NCI-H2196 (cell line): ENCODE results near the gene SLC25A22.

ENCODE experiments used
- DNase-seq: peaks from one replicate; lab custom pipeline; 2025; ENCODE audit not compliant: unreplicated experiment; lab: John Stamatoyannopoulos, UW

SLC25A22 gene

DNA sequence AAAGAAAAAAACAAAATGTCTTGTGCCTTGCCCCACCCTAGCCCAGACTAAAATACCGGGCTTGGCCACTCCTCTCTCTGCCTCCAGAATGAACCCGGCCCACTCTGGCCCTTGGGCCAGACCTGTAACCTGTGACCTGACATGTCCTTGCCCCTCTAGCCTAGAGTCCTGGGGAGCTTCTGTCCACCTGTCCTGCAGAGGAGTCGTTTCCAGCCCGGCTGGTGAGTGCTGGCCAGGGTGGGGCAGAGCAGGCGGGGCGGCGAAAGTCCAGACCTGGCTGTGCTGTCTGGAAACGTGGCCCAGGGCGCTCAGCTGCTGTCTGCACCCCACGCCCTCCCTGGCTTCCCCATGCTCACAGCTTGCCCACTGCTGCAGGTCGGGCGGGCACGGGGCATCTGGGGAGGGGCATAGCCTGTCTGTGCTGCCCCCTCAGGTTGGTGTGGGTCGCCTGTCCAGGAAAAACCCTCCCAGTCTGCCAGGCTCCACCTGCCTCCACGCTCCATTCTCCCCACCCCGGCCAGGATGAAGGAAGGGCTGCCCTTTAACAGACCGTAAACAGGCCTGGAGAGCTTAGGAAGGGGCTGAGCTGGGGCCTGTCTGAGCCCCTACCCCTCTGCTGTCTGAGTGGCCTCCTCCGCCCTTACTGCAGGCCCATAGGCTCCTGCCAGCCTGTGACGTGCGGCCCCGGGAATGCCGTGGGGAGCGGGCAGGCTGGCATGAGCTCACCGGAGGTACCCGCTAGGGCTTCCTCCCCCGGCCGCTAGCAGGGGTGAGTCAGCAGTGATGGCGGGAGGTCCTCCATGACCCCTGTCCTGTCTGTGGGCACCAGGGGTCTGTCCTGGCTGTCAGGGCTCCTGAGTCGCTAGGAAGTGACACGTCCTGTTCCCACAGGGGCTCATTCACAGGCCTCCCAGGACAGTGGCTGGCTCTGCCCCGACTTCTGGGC lies 36.6 kb upstream of the SLC25A22 start:
- no peak for DNase-seq

DNA sequence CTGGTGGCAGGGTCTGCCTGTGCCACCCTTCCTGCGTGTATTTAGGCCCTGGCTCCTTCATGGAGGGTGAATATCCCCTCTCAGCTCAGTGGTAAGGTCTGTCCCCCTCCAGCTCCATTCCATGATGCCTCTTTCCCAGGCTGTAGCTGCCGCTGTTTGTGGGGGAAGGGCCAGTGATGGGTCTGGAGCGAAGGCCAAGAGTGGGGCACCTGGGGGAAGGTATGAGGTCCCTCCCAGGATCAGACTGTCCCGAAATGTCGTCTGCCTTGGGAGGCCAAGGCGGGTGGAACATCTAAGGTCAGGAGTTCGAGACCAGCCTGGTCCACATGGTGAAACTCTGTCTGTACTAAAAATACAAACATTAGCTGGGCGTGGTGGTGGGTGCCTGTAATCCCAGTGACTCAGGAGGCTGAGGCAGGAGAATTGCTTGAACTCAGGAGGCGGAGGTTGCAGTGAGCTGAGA lies 35.8 kb upstream of the SLC25A22 start:
- DNase-seq: no peak

DNA sequence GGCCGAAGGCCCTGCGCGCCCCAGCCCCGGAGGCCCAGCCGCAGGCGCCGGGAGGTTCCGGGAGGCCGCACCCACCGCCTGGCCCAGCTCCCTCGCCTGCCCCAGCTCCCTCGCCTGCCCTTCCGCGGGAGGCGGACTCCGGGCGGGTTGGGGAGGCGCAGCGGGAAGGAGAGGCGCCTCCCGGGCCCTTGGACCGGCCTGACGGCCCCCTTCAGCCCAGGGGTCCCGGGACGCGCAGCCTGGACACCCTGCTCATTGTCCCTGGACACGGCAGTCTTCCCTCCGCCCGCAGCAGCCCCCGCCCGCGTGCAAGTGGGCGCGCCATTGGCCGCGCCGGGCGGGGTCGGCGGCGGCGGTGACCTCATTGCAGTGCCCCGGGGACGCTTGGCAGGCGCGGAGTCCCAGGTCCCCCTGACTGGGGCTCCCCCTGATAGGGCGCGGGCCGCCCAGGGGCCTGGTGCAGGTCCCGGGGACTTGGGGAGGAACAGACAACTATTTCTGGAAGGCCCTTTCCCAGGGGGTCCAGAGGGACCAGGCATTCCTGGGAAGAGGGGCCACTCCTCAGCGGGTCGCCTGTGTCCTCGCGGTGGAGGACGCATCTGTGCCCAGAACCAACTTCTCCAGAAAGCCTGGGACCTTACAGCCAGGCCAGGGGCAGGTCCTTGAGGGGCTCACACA lies 35.2 kb upstream of the SLC25A22 start:
- DNase-seq: peak; percentile 64

DNA sequence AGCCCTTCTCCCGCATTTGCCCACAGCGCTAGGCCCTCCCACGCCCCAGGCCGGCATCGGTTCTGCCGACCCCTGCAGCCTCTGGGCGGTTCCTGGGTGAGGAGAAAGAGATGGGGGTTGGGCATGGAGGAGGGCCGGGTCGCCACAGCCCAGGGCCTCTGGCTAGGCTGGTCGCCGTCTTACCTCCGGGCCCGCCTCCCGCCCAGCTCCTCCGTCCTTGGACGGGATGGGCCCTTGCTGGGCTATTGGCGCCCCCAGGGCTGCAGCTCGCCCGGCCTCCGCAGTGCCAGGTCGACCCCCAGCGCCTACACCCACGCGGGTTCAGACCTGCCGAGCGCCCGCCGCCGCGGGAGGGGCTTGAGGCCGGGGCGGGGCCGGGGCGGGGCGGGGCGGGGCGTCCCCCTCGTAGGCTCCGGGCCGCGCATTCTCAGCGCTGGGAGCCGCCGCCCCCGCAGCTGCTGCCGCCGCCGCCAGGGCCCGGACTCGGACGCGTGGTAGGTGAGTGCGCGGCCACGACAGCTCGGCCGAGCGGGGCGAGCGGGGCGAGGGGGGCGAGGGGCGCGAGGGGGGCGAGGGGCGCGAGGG lies 34.5 kb upstream of the SLC25A22 start, which contains the start of gene CD151:
TSS of gene CD151 (plus strand) at position 424 of the 585 bp plus-strand sequence. CDS start 3,118 bp downstream, outside the sequence.
- peak; percentile 69 for DNase-seq

DNA sequence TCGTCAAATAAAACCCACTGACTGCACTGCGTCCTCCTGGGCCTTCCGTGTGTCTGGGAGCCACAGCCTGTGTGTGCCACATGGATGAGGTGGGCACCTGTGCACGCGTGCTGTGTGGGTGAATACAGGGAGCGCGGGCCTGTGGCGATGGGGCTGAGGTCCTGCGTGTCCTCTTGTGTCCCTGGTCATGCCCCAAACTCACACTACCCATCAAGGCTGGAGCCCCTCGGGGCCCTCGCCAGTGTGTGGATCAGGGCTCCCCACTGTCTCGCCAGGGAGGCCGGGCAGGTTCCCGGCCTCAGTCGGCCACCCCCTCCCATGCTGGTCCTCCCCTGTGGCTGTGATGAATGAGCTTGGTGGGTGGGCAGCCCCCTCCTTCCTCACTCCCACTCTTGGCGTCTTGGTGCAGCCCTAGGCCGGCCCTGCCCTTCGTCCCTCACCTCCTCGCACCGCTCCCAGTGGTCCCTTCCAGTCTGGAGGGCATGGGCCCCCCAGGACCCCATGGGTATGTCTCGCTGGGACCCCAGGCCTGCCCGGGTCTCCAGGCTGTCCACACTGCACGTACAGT lies 34.0 kb upstream of the SLC25A22 start:
- DNase-seq: no peak

DNA sequence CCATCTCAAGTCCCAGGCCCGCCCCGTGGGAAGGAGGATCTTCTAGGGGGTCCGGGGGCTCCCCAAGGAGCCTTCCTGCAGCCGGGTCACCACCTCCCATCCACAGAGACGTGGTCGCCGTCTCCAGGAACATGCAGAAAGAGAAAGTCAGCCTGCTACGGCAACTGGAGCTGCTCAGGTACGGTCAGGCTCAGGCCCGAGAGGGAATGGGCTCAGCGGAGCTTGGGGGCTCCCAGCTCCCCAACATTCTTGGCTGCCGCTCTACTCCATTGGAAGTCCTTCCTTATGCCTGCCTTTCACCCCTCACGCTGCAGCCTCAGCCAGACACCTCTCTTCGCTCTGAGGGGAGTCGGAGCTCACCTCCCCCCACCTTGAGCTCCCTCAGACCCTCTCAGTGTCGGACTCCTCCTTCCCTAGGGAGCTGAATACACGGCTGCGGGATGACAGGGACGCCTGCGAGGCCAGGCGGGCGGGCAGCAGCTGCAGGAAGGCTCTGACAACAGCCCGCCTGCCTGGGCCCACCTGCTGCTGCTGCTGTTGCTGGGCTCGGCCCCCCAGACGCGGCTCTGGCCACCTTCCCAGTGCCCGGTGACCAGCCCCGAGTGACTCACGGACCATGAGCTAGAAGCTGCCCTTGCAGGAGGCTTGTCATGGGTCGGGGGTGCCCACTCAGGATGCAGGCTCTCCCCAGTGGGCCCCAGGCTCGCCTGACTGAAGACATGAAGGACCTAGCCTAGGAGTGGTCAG lies 33.2 kb upstream of the SLC25A22 start:
- no peak for DNase-seq

DNA sequence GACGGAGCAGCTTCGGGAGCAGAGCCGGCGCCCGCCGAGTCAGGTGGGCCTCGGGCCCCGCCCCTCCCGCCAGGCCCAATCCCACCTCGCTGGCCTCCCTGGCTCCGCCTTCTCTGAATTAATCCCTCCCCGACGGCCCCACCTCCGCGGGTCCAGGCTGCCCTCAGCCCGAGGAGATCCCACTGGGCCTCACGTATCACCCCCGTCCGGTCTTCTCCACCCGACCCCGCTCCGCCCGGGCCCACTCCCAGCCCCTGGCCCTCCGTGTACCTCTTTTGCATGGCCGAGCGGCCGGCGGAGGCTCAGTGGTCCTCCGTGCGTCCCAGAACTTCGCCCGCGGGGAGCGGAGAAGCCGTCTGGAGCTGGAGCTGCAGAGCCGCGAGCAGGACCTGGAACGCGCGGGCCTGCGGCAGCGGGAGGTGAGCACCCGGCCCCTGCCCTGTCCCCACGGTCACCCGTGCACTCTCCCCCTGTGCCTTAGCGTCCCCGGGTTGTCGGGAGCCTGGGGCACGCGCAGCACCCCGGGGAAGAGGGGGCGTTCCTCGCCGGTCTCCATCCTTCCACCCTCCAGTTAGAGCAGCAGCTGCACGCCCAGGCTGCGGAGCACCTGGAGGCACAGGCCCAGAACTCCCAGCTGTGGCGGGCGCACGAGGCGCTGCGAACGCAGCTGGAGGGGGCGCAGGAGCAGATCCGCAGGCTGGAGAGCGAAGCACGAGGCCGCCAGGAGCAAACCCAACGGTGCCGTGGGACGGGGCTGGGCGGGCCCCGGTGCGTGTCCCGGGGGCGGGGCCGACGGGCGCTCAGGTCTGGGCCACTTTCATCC lies 32.4 kb upstream of the SLC25A22 start:
- no peak for DNase-seq

DNA sequence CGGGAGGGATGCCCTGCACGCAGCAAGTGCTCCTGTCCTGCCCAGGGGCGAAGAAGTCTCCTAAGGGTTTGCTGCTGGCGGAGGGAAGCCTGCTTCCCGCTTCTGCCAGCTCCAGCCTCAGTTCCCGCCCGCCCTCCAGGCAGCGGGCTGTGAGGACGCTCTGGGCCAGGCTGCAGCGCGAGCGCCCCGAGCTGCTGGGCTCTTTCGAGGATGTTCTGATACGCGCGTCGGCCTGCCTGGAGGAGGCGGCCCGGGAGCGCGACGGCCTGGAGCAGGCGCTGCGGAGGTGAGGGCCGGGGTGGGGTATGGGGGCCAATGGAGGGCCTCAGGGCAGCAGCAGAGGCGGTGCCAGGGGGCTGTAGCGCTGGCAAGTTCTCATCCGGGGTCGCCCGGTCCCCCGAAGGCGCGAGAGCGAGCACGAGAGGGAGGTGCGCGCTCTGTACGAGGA lies 31.8 kb upstream of the SLC25A22 start:
- no peak for DNase-seq

DNA sequence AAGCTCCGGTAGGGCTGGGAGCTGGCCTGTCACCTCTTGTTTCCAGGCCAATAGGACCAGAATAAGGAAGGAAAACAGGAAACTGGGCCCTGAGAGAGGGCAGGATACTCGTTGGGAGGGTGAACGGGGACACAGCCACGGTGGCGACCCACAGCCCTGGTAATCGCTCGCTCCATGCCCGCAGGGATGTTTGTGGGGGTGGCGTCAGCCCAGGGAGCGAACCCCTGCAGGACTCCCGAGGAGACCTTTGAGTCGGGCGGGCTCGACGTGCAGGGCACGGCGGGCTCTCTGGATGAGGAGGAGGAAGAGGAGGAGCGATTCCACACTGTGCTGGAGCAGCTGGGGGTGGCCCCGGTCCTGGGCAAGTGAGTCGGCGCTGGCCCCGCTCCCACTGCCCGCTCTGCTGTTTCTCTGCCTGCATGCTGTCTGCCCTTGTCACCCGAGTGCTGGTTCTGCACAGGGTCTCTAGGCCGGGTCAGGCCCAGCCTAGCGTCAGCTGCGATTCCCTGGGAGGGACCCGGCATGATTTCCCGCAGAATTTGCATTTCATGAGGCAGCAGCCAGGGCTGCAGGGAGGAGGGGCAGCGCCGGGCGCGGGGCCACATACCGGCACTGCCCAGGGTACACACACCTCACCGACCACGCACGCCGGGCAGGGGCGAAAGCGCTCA lies 31.2 kb upstream of the SLC25A22 start:
- no peak for DNase-seq

DNA sequence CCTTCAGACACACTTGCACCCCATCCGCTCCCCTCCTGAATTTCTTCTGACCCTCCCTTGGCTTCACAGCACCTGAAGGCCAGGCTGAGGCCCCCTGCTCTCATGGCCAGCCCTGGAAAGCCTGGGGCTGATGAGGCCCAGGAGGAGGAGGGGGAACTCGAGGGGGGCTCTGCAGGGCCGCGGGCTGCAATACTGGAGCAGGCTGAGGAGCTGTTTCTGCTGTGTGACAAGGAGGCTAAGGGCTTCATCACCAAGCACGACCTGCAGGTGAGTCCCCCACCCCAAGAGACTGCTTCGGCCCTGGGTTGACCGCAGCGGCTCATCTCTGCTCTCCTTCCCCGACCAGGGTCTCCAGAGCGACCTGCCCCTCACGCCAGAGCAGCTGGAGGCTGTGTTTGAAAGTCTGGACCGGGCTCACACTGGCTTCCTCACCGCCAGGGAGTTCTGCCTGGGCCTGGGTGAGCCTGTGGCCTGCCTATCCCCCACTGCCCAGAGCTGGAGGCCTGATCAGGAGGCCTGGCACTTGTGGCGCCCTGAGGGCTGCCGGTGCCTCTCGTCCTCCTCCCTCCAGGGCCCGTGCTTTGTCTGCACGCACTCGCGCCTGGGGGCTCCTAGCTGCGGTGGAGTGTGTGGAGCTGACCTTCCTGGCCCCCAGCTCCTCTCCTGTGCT lies 30.6 kb upstream of the SLC25A22 start:
- no peak for DNase-seq

DNA sequence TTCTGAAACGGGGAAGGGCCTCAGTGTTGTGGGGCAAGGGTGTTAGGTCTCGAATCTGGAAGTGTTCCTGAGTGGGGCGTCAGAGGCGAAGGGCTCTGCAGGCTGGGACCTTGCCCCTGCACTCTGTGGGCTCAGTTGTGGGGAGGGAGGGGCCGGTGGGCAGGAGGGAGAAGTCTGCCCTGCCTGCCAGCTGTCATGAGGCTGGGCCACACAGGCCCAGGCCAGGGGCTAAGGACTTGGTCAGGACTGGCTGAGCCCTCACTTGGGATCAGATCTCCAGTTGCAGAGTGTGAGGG lies 29.8 kb upstream of the SLC25A22 start, which contains the start of gene CRACR2B:
TSS of gene CRACR2B (plus strand) at position 23 of the 296 bp plus-strand sequence. CDS start 689 bp downstream, outside the sequence.
- no peak for DNase-seq

DNA sequence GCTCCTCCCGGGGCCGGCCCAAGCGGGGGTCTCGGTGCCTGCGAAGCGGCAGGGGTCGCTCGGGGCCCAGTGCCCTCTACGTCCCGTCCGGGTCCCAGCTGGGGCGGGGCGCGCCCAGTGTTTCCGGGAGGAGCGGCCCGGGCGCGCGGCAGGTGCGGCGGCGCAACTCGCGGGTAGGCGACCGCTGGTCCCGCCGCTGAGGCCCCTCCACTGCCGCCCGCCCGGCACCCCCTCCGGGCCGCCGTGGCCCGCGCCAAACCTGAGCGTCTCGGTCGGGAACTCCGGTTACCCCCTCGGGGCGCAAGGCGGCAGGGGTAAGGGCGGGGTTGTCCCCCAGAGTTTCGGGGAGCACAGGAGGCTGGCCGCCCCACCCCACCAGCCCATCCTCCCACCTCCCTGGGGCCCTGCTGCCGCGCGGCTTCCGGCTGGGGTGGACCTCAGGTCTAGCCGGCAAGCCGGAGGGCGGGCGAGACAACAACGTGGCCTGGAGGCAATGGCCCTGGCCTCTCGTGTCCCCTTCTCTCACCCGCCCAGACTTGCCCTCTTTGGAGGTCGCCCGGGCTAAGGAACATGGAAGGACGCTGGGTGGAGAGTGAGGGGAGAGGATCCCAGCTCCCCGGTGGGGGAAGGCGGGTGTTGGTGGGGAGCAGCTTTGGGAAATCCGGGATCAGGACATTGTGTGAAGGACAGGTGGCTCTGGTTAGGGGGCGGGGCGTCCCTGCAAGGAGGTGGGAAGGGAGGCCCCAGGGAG lies 29.2 kb upstream of the SLC25A22 start:
- DNase-seq: peak; percentile 40

DNA sequence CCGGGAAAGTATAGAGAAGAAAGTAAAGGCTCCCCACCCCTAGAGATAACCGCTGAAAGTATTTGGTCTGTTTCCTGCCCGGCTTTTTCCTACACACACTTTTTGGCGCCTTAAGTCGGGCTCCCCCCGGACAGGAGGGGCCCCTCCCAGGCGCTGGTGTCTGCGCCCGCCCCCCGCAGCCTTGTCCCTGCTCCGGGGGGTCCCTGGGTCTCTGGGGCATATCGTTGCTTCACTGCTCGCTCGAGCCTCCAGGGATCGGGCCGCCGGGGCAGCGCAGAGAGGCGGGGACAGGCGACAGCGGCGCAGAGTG lies 28.7 kb upstream of the SLC25A22 start:
- no peak for DNase-seq

DNA sequence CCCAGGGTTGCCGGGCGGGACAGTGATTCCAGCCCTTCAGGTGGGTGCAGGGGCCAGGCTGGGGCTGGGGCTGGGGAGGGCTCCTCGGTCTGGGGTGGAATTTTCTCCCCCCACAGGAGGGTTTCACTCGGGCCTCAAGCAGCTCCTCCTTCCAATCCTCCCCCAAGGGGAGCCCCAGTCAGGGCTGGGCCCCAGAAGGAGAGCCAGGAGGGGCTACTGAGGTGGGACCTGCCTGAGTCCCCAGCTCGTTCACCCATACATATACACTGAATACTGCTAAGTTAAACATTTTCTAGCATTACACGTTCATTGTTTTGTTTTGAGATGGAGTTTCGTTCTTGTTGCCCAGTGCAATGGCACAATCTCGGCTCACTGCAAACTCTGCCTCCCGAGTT lies 28.1 kb upstream of the SLC25A22 start:
- no peak for DNase-seq

DNA sequence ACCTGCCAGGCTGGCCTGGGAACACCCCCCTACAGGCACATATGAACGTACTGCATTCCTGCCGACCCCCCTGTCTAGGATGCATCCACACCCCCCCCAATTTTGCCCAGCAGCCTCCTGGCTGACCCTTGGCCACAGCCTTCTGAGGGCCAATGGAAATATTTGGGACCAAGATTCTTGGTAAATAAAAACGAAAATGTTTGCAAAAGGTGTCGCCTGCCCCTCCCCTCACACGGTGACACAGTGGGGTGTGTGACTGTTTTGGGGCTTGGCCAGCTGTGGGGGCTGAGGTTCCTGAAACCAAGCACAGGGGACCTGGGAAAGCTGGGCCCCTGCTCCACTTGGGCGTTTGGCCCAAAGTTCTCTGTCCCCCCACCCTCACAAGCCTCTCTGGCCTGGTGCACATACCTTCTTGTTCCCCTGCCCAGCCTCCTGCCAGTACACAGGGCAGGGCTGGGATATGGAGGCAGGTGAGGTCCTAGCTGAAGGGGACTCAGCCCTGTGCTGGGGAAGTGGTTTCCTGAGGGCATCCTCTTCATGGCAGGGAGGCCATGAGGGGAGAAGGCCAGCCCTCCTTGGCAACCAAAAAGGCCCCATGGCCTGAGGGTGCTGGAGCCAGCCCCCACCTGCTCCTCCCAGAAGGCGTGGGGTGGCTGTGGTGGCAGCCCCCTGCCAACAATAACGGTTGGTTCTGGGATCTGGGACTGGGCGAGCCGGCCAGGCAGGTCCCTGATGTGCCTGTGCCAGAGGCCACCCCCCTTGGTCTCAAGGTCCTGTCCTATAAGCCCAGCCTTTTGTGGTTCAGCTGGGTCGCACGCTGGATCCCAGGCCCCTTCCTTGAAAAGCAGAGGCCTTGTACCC lies 27.5 kb upstream of the SLC25A22 start:
- DNase-seq: no peak

DNA sequence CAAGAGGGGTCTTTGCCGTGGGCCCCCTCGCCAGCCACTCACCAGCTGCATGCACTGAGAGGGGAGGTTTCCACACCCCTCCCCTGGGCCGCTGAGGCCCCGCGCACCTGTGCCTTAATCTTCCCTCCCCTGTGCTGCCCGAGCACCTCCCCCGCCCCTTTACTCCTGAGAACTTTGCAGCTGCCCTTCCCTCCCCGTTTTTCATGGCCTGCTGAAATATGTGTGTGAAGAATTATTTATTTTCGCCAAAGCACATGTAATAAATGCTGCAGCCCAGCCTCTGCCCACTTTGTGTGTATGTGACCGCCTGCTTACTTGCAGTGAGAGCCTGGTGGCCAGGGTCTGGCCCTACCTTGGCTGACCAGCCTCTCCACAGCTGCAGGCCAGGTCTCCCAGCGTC lies 26.9 kb upstream of the SLC25A22 start:
- peak; percentile 36 for DNase-seq

DNA sequence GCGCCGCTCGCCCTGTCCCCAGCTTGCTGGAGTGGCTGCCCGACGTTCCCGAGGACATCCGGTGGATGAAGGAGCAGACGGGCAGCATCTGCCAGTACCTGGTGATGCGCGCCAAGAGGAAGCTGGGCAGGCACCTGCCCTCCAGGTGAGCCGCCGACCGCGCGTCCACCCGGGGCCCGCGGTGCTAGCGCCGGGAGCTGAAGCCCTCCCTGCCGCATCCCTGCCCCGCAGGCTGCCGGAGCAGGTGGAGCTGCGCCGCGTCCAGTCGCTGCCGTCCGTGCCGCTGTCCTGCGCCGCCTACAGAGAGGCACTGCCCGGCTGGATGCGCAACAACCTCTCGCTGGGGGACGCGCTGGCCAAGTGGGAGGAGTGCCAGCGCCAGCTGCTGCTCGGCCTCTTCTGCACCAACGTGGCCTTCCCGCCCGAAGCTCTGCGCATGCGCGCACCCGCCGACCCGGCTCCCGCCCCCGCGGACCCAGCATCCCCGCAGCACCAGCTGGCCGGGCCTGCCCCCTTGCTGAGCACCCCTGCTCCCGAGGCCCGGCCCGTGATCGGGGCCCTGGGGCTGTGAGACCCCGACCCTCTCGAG lies 26.3 kb upstream of the SLC25A22 start:
- DNase-seq: peak; percentile 80
